ENCODE measurements around the gene POLA2. TPM values are rescaled to one million over a fixed set of nuclear protein-coding genes. Genes with fewer than 3 reads are reported as not detected.

POLA2 gene
- total and polyA plus RNA-seq, 5 donors = 5.7 to 13.1 (median 6.8) TPM

- peaks cover 6% of the 10 kb centered on the region for H3K4me1 ChIP-seq (ENCODE audit: control insufficient read depth, insufficient read depth, low read length)
- H3K9me3 ChIP-seq (ENCODE audit: control insufficient read depth, low read length) = no peaks in the 10 kb centered on the region
- intact Hi-C loops (cut with DNase I) = no loop called here
- whole genome bisulfite sequencing = 85% methylated on average over 4 of the region's 4 CpGs
- no peaks in the 10 kb centered on the region for H3K27me3 ChIP-seq (ENCODE audit: control insufficient read depth, insufficient read depth)
- no peak overlapping the region for H3K4me3 ChIP-seq (ENCODE audit: low read length)
- DNase-seq (no peak), ATAC-seq (no peak)
- no peak overlapping the region for H3K27ac ChIP-seq (ENCODE audit: low read length)
Observed at GRCh38 chr11:65286686-65287085, 24.9 kb downstream of the POLA2 start.

DNA sequence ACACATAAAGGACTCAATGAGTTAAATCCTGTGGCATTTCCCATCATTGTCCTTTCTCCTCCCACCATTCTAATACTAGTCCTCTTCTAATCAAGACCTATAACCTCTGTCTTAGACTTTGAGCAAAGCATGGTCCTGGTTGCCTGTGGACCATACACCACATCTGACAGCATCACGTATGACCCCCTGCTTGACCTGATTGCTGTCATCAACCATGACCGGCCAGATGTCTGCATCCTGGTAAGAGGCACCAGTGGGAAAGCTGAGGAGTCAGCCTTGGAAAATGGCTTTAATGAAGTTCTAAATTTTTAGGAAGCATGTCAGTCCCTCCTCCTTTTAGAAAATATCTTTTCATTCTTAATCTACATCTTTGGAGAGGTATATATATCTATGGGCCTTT, 25.8 kb downstream of the POLA2 start:
- intact Hi-C loops (cut with DNase I) = no loop called here
- Histone ChIP-seq H3K27me3 (ENCODE audit: control insufficient read depth, insufficient read depth) (no peaks in the 10 kb centered on the region), H3K9me3 (ENCODE audit: control insufficient read depth, low read length) (no peaks in the 10 kb centered on the region), H3K4me1 (ENCODE audit: control insufficient read depth, insufficient read depth, low read length) (peaks cover 10% of the 10 kb centered on the region), H3K4me3 (ENCODE audit: low read length) (no peak overlapping the region), H3K27ac (ENCODE audit: low read length) (no peak overlapping the region)
- DNase-seq (no peak), ATAC-seq (no peak)
- 90% methylated on average over 2 of the region's 2 CpGs for WGBS

GRCh38 chr11:65288706-65289536, 27.2 kb downstream of the POLA2 start:
- ATAC-seq (no peak), DNase-seq (peak in 2 of 3 donors; percentile 41 to 76)
- Histone ChIP-seq H3K27me3 (ENCODE audit: control insufficient read depth, insufficient read depth) (no peaks in the 10 kb centered on the region), H3K4me1 (ENCODE audit: control insufficient read depth, insufficient read depth, low read length) (peaks cover 16% of the 10 kb centered on the region), H3K9me3 (ENCODE audit: control insufficient read depth, low read length) (no peaks in the 10 kb centered on the region), H3K4me3 (ENCODE audit: low read length) (no peak overlapping the region), H3K27ac (ENCODE audit: low read length) (peak overlapping the region; percentile 20)
- 64% methylated on average over 6 of the region's 6 CpGs for WGBS
- intact Hi-C loops (cut with DNase I) = no loop called here

- intact Hi-C loops (cut with DNase I) = no loop called here
- 14% methylated on average over 8 of the region's 8 CpGs for WGBS
- peak; percentile 95 to 97 (median 96) for DNase-seq
- no peaks in the 10 kb centered on the region for H3K9me3 ChIP-seq (ENCODE audit: control insufficient read depth, low read length)
- H3K4me1 ChIP-seq (ENCODE audit: control insufficient read depth, insufficient read depth, low read length) = peaks cover 19% of the 10 kb centered on the region
- ATAC-seq = peak; percentile 93 to 94
- H3K27ac ChIP-seq (ENCODE audit: low read length) = peak overlapping the region; percentile 97
- H3K4me3 ChIP-seq (ENCODE audit: low read length) = no peak overlapping the region
- no peaks in the 10 kb centered on the region for H3K27me3 ChIP-seq (ENCODE audit: control insufficient read depth, insufficient read depth)
Observed at GRCh38 chr11:65290448-65291165, 28.8 kb downstream of the POLA2 start.

DNA sequence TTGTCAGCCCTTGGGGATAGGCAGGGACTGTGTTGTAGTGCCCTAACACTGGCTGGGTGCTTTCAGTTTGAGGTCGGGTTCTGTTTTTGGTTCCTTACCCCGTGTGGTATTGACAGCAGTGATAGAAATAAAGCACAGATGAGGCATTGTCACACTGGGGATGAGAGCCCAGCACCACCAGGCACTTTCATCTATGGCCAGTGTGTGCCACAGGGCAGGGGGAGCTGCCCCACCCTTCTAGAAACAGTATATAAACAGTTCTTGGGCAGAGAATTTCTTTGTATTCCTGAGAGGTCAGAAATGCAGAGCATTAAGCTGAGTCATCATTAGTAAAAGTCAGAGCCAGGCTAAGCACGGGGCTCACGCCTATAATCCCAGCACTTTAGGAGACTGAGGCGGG, 29.9 kb downstream of the POLA2 start:
- no peaks in the 10 kb centered on the region for H3K27me3 ChIP-seq (ENCODE audit: control insufficient read depth, insufficient read depth)
- peak overlapping the region; percentile 97 for H3K27ac ChIP-seq (ENCODE audit: low read length)
- DNase-seq = no peak
- intact Hi-C loops (cut with DNase I) = no loop called here
- H3K4me3 ChIP-seq (ENCODE audit: low read length) = no peak overlapping the region
- peaks cover 19% of the 10 kb centered on the region for H3K4me1 ChIP-seq (ENCODE audit: control insufficient read depth, insufficient read depth, low read length)
- no peaks in the 10 kb centered on the region for H3K9me3 ChIP-seq (ENCODE audit: control insufficient read depth, low read length)
- peak; percentile 30 to 50 for ATAC-seq
- 29% methylated on average over 5 of the region's 5 CpGs for WGBS

GRCh38 chr11:65292890-65293289, 31.1 kb downstream of the POLA2 start:
- peaks cover 23% of the 10 kb centered on the region for H3K4me1 ChIP-seq (ENCODE audit: control insufficient read depth, insufficient read depth, low read length)
- H3K9me3 ChIP-seq (ENCODE audit: control insufficient read depth, low read length) = no peaks in the 10 kb centered on the region
- no peaks in the 10 kb centered on the region for H3K27me3 ChIP-seq (ENCODE audit: control insufficient read depth, insufficient read depth)
- H3K27ac ChIP-seq (ENCODE audit: low read length) = peak overlapping the region; percentile 97
- H3K4me3 ChIP-seq (ENCODE audit: low read length) = no peak overlapping the region
- ATAC-seq (no peak), DNase-seq (no peak)
- 69% methylated on average over 5 of the region's 5 CpGs for WGBS
- intact Hi-C loops (cut with DNase I) = no loop called here

DNA sequence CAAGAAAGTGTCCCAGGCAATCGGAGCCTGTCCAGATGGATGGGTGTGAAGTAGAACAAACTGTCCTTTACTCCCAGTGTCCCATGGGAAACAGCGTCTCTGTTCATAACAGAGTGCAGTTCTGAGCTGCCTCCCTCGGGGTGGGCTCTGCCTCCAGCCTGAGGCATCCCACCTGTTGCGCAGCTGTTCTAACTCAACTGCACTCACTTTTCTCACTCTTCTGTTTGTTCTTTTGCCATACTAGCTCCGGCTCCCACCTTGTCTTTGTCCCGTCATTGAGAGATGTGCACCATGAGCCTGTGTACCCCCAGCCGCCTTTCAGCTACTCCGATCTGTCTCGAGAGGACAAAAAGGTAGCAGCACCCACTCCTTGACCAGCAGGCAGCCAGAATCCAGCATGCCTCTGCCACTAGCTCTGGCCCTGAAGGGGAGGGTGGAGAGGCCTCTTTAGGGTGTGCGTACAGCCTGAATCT, 32.2 kb downstream of the POLA2 start:
- ATAC-seq = peak; percentile 17 to 23
- Histone ChIP-seq H3K4me3 (ENCODE audit: low read length) (no peak overlapping the region), H3K27ac (ENCODE audit: low read length) (peak overlapping the region; percentile 87), H3K27me3 (ENCODE audit: control insufficient read depth, insufficient read depth) (no peaks in the 10 kb centered on the region), H3K9me3 (ENCODE audit: control insufficient read depth, low read length) (no peaks in the 10 kb centered on the region), H3K4me1 (ENCODE audit: control insufficient read depth, insufficient read depth, low read length) (peaks cover 24% of the 10 kb centered on the region)
- WGBS = 62% methylated on average over 10 of the region's 10 CpGs
- DNase-seq = peak; percentile 77 to 88 (median 80)
- intact Hi-C loops (cut with DNase I) = no loop called here

- no peaks in the 10 kb centered on the region for H3K27me3 ChIP-seq (ENCODE audit: control insufficient read depth, insufficient read depth)
- no peak overlapping the region for H3K4me3 ChIP-seq (ENCODE audit: low read length)
- no peak for ATAC-seq
- intact Hi-C loops (cut with DNase I) = no loop called here
- DNase-seq = peak in 2 of 3 donors; percentile 66 to 72
- H3K4me1 ChIP-seq (ENCODE audit: control insufficient read depth, insufficient read depth, low read length) = peaks cover 28% of the 10 kb centered on the region
- WGBS = 85% methylated on average over 11 of the region's 11 CpGs
- no peaks in the 10 kb centered on the region for H3K9me3 ChIP-seq (ENCODE audit: control insufficient read depth, low read length)
- H3K27ac ChIP-seq (ENCODE audit: low read length) = no peak overlapping the region
Observed at GRCh38 chr11:65295001-65295400, 33.2 kb downstream of the POLA2 start.

DNA sequence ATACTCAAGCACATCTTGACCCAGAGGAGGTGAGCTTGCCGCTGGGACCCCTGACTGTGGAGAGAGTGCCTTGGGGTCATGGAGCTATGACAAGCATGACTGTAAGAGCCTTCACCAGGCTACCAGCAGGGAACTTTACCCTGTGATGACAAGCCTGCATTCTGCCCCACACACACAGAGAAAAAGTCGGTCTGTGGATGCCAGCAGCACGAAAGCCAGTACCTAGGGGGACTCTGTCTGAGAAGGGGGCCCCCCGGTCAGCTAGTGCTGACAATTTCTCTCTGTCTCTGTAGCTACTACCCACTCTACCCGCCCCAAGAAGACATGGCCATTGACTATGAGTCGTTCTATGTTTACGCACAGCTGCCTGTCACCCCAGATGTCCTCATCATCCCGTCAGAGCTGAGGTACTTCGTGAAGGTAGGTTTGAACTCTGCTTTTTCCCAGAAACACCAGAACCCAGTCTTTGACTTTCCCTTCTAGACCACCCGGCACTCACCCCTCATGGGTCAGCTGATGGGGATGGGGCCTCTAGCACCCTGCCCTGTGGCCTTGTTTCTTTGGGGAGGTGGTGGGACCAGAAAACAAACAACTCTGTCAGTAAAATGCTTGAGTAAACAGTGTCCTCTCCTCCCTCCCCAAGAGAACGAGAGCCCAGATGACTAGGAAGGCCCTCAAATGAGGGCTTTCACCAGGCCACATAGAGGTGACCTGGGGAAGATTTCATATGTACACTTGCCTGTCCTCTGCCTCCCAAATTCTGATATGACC, 34.0 kb downstream of the POLA2 start:
- WGBS = 96% methylated on average over 11 of the region's 11 CpGs
- H3K4me1 ChIP-seq (ENCODE audit: control insufficient read depth, insufficient read depth, low read length) = peaks cover 28% of the 10 kb centered on the region
- intact Hi-C loops (cut with DNase I) = no loop called here
- DNase-seq (no peak), ATAC-seq (no peak)
- H3K27me3 ChIP-seq (ENCODE audit: control insufficient read depth, insufficient read depth) = no peaks in the 10 kb centered on the region
- H3K4me3 ChIP-seq (ENCODE audit: low read length) = no peak overlapping the region
- H3K27ac ChIP-seq (ENCODE audit: low read length) = peak overlapping the region; percentile 51
- no peaks in the 10 kb centered on the region for H3K9me3 ChIP-seq (ENCODE audit: control insufficient read depth, low read length)

DNA sequence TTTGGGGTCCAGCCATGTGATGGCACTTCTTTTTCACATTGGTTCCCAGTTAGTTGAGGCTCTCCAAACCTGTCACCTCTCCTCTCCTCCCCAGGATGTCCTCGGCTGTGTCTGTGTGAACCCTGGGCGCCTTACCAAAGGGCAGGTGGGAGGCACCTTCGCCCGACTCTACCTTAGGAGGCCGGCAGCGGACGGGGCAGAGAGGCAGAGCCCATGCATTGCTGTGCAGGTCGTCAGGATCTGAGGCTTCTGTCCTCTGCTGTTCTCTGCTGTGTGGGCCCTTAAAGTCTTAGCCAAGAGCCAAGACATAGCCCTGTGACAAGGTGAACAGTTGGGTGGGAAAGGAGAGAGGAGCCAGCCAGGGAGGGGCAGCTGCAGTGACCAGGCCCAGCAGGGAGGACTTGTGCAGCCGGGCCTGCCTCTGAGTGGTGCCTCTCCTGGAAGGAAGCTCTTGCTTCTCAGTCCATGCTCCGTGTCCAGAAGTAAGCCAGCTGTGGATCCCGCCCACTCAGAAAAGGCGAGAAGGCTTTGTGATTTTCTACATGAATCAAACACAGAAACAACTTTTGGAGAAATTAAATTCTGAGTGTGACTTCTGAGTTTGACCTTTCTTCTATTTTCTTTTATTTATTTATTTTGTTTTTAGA, 35.4 kb downstream of the POLA2 start:
- ATAC-seq = no peak
- 75% methylated on average over 12 of the region's 12 CpGs for WGBS
- intact Hi-C loops (cut with DNase I) = no loop called here
- no peaks in the 10 kb centered on the region for H3K9me3 ChIP-seq (ENCODE audit: control insufficient read depth, low read length)
- no peaks in the 10 kb centered on the region for H3K27me3 ChIP-seq (ENCODE audit: control insufficient read depth, insufficient read depth)
- peak; percentile 53 to 81 (median 74) for DNase-seq
- peak overlapping the region; percentile 16 for H3K27ac ChIP-seq (ENCODE audit: low read length)
- H3K4me3 ChIP-seq (ENCODE audit: low read length) = no peak overlapping the region
- H3K4me1 ChIP-seq (ENCODE audit: control insufficient read depth, insufficient read depth, low read length) = peaks cover 25% of the 10 kb centered on the region

All from right cardiac atrium (tissue), 5 donors.